GM18858 (cell line): Measurements from ENCODE around the gene ADAMTS4.

ENCODE experiments used
- ATAC-seq: cut with Tn5 transposase; IDR thresholded peaks from one replicate; pipeline ENCODE4 v1.9.1; 2021; ENCODE audit not compliant: unreplicated experiment

ADAMTS4 gene

GRCh38 chr1:161158316-161159010 lies 40.4 kb downstream of the ADAMTS4 start:
- ATAC-seq: no peak

GRCh38 chr1:161157867-161158266 lies 41.0 kb downstream of the ADAMTS4 start:
- no peak for ATAC-seq

- ATAC-seq: peak; percentile 73
Observed at GRCh38 chr1:161153682-161154337, 45.0 kb downstream of the ADAMTS4 start, which contains the start of gene UFC1. UFC1 (plus strand) TSS chr1:161153978; CDS start chr1:161153998, 20 bp downstream.

- no peak for ATAC-seq
Observed at GRCh38 chr1:161153176-161153575, 45.7 kb downstream of the ADAMTS4 start.

- ATAC-seq: no peak
Observed at GRCh38 chr1:161145832-161146231, 53.0 kb downstream of the ADAMTS4 start.

GRCh38 chr1:161140755-161141400 lies 58.0 kb downstream of the ADAMTS4 start:
- no peak for ATAC-seq

DNA sequence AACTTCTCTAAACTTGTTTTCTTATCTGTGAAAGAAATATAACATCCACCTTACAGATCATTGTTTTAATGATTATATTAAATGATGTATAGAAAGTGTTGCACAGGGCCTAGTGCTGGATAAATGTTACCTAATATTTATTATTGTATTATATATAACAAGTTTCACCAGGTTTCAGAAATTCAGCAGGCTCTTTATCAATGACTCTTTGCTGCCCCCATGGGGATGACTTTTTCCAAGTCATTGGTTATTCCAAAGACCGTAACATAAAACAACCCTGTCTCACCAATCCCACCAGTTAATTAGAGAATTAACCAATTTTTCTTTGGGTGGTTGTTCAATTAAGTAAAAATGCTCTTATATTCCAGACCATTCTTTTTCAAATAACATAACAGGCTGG lies 59.1 kb downstream of the ADAMTS4 start:
- ATAC-seq: no peak

GRCh38 chr1:161138431-161138830 lies 60.4 kb downstream of the ADAMTS4 start:
- ATAC-seq: no peak

DNA sequence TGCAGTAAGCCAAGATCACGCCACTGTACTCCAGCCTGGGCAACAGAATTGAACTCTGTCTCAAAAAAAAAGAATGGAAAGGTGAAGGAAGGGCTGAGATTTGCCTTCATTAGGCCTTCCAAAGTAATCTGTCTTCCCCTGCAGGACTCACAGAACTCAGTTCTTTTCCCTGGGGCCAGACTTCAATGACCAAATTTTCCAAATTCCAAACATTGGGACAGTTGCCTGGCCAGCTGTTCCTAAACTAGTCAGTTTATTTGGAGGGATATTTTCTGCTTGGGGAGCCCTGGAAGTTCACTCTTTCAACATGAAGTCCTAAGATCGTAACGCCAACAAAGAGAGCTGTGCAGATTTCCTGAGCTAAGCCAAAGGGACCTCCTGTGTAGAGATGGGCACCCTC lies 61.0 kb downstream of the ADAMTS4 start:
- ATAC-seq: no peak
